AG09309 (cell line): ENCODE data around the gene ZBTB2.
"Not testable (repeated sequence)": the region's sequence is repeated elsewhere in the genome, so short reads cannot be mapped to it uniquely, and the experiment has no call there.

Experiments used
- DNase-seq: peaks from one replicate; pipeline ENCODE4 v3.0.0-alpha.2; 2010; ENCODE audit warnings: low read depth
- H3K4me3 ChIP-seq: 2 replicates; pipeline ENCODE4 v1.5.1; 2011; ENCODE audit warnings: mild to moderate bottlenecking, low read depth, low read length, moderate library complexity; ENCODE audit not compliant: control insufficient read depth
- CTCF ChIP-seq: IDR thresholded peaks from 2 replicates; pipeline ENCODE4 v1.5.1; 2011; ENCODE audit warnings: mild to moderate bottlenecking, low read depth, low read length, inconsistent platforms; ENCODE audit not compliant: insufficient read depth, control insufficient read depth; ENCODE audit errors: missing control alignments

The ZBTB2 gene

DNA sequence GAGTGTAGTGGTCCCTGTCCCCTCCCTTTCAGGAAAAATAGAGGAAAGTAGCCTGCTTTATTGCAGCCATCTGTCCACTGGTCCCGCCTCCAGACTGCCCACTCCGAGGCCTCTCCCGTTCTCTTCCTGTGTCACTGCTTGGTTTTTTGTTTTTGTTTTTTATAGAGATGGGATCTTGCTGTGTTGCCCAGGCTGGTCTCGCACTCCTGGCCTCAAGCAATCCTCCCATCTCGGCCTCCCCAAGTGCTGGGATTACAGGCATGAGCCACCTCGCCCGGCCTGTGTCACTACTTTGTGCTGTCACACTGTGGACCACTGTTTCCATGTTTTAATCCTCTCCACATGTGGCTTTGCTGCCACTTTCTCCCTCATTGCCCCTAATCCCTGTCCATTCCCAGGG lies 71.2 kb downstream of the ZBTB2 start:
- no peak for TF ChIP-seq CTCF
- no peak overlapping the region for H3K4me3 ChIP-seq

DNA sequence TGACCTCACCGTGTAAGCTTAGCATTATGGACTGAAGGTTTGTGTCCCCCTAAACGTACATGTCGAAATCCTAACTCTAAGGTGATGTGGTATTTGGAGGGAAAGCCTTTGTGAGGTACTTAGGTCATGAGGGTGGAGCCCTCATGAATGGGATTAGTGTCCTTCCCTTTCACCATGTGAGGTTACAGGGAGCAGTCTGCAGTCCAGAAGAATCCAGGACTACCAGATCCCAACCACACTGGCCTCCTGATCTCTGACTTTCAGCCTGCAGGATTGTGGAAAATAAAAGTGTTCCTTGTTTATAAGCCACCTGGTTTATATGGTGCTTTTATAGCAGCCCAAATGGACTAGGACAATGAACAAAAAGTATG lies 73.4 kb downstream of the ZBTB2 start:
- no peak overlapping the region for H3K4me3 ChIP-seq

More for the DNA sequence above, 71.2 kb downstream of the ZBTB2 start:
- no peak for DNase-seq

GRCh38 chr6:151317103-151317994 lies 74.0 kb downstream of the ZBTB2 start:
- DNase-seq = no peak
- H3K4me3 ChIP-seq = no peak overlapping the region
- no peak for TF ChIP-seq CTCF

More for the DNA sequence above, 73.4 kb downstream of the ZBTB2 start:
- DNase-seq = no peak
- TF ChIP-seq CTCF = no peak

DNA sequence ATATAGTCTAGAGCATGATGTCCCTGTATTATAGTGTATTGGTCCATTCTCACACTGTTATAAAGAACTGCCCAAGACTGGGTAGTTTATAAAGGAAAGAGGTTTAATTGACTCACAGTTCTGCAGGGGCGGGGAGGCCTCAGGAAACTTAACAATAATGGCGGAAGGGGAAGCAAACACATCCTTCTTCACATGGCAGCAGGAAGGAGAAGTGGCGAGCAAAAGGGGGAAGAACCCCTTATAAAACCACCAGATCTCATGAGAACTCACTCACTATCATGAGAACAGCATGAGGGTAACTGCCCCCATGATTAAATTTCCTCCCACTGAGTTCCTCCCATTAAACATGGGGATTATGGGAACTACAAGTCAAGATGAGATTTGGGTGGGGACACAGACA lies 75.7 kb downstream of the ZBTB2 start:
- H3K4me3 ChIP-seq, DNase-seq: not testable (repeated sequence)
